NCI-H2227 treated with DMSO at 0.1 percent for 48 hours (cell line): Measurements from ENCODE around the gene C4orf50.

Experiments used
- DNase-seq: peaks from one replicate; lab custom pipeline; 2025; lab: John Stamatoyannopoulos, UW

The C4orf50 gene

DNA sequence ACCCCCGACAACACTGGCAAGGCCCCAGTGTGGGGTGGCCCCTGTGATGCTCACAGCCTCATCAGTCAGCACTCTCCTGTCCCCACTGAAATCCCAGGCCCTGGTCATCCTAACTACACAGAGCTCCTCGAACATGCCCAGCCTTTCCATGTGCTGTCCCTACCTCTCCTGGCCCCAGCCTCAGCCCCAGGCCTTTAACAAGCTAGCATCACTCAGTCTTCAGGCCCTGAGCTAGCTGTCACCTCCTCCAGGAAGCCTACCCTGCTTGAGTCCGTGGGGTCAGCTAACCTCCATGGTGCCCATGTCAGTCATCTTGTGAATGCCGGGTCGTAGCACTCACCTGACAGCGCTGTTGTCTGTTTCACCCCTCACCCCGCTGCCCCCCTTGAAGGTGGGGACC, 25.6 kb upstream of the C4orf50 start:
- DNase-seq = no peak

GRCh38 chr4:6043188-6043587, 25.0 kb upstream of the C4orf50 start:
- DNase-seq = no peak

GRCh38 chr4:6042293-6043063, 24.2 kb upstream of the C4orf50 start:
- no peak for DNase-seq

GRCh38 chr4:6041800-6042199, 23.6 kb upstream of the C4orf50 start:
- DNase-seq = no peak

DNA sequence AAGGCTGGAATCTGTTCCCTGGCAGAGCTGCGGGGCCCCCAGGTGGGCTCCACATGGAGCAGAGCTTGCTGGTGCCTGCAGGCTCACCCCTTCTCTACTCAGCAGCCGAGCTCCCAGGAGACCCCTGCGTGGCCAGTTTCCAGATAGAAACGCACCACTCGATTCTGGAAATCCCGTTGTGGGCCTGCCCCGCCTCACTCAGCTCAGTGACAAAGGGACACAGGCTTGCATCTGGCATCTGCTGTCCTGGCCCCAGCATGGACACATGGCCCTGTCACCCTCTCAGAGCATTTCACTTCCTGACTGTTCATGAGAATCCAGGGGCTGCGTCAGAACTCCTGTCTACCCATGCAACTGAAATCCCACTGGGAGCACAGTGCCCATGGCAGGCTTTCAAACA, 20.5 kb upstream of the C4orf50 start:
- no peak for DNase-seq

DNA sequence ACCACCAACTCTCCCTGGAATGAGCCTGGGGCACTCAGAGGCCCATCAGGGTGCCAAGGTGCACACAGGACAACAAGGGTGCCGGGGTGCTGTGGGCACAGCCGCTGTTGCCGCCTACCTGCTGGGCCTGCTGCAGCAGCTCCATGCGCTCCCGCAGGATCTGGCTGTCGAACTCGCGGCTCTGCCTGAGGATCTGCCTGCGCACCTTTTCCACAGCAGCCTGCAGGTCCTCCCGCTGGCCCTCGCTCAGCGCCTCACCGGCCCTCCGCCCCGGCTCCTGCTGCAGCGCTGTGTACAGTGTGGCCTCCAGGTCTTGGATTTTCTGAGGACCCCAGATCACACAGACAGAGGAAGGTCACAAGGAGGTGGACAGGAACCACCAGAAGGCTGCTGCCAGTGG, 17.6 kb upstream of the C4orf50 start:
- no peak for DNase-seq

GRCh38 chr4:6033381-6033780, 15.2 kb upstream of the C4orf50 start:
- DNase-seq = no peak

GRCh38 chr4:6032249-6033244, 14.3 kb upstream of the C4orf50 start:
- no peak for DNase-seq

DNA sequence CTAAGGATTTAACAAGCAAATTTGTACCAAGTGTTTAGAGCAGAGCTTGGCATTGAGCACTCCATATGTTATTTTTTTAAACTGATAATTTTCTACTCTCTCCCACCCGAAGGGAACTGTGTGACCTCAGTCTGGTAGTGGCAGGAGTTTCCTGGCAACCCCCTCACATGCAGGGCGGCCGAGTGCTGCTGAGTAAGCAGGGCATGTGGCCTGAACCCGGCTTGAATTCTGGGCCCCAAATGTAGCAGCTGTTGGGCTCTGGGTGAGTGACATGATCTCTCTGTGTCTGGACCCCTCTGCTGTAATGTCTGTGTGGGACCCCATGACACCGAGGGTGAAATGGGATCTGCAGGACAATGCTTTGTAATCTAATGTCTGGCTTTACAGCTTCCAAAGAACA, 13.6 kb upstream of the C4orf50 start:
- DNase-seq = no peak

GRCh38 chr4:6030679-6031078, 12.4 kb upstream of the C4orf50 start:
- DNase-seq = no peak

- DNase-seq = no peak
These were observed 11.0 kb upstream of the C4orf50 start for GRCh38 chr4:6029254-6029653.

- DNase-seq = no peak
These were observed 9.9 kb upstream of the C4orf50 start for GRCh38 chr4:6028168-6028567.

DNA sequence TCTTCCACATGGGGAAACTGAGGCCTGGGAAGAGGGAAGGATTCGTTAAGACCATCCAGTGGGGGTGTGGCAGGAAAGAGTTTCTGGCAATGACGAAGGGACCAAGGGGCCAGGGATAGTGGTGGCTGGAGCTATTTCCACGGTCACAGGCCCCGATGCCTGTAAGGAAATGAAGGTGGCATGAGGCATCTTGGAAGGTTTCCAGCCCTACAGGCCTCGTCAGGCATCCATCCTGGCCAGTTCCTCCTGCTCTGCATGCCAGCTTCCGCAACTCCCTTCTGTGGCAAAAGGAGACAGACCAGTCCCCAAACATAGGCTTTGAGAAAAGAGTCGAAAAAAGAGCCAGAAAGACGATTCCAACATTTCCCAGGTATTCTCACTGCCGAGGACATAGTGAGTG, 9.2 kb upstream of the C4orf50 start:
- no peak for DNase-seq

- no peak for DNase-seq
These were observed 6.2 kb upstream of the C4orf50 start for GRCh38 chr4:6024313-6024960.

DNA sequence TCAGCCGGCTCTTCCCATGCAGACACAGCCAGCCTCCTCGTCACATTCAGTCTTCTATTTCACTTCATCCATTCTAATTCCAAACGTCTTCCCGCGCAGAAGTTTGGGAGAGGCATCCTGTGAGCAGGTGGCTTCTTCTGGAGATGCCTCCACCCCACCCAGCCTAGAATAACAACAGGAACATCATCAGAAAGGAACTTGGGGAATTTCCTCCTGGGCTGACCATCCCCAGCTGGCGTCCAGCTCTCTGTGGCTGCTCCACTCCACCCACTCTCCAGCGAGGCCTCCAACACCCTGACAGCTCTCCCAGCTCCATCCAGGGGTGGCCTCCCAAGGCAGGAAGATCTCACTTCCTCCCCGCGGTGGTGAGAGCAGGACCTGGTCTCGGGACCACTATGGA, 5.5 kb upstream of the C4orf50 start:
- no peak for DNase-seq

DNA sequence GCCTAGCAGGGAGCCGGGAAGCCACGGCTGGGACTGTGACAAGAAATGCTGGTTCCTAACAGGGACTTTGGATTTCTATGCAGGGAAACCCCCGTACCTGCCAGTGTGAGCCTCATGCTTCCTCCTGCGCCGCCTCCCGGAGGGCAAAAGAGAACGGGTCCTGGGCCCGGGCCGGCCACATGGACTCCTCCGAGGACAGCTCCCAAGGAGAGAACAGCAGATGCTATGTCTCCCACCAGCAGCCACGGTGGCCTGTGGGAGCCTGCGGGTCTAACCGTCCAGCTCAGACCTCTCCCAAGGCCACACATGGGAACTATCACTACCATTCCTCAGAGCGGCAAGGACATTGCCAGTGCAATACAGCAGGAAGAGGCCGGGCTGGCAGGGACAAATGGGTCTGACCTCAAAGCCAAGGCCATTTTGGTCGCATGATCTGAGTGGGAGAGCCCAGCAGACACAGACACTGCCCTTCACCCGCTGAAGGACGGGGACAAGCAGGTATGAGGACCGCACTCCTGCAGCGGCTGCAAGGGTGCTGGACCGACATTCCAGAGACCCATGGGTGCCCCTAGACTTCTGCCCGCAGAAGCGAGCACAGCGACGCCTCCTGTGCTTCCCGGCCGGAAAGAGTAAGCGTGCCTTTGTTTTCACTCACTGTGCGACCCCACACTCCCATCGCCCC, 4.5 kb upstream of the C4orf50 start:
- no peak for DNase-seq

DNA sequence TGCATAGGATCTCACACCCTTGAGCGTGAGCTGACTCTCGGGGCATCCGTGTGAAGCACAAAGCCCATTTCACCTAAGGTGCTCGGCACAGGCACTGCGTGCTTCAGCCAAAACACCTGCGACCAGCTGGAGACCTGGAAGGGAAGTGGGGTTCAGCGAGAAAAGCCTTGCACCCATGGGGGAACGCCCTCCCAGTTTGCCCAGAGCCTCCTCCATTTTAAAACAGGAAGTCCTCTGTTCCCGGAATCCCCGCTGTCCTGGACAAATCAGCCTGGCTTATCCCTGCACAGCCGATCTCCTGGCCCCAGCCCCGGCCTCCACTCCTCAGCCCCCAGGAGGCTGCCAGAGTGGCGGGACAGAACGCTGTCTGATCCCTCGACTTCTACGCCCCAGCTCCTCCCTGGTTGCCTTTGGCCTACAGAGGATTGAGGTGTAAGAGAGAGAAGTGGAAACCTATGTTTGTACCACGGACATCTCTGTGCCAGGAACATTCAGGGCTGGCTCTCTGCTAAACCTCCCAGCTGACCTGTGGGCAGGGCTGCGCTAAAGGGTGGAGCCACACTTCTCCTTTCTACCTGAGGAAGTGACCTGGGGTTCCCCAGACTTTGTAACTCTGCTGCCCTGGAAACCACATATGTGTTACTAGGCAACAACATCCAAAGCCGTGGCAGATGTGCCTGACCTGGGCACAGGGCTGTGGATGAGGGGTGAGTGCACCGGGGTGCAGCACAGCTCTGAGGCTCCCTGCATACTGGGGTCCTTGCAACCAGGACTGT, 3.8 kb upstream of the C4orf50 start:
- DNase-seq = no peak

DNA sequence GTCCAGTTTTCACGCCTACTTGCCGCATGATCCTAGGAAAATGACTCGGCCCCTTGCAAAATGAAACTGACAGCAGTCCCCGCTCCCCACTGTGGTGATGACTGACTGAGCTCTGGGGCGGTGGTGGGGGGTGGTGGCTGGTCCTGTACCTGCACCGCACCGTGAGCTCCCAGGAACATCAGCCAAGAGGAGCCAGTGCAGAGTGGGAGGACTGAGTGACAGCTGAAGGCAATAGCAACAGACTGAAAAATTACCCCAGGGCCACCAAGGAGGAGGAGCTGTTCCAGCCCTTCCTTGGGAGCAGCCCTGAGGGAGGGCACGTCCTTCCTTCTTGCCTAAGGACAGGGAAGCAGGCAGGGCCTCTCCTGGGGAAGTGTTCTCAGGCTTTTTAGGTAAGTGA, 2.4 kb upstream of the C4orf50 start:
- no peak for DNase-seq

DNA sequence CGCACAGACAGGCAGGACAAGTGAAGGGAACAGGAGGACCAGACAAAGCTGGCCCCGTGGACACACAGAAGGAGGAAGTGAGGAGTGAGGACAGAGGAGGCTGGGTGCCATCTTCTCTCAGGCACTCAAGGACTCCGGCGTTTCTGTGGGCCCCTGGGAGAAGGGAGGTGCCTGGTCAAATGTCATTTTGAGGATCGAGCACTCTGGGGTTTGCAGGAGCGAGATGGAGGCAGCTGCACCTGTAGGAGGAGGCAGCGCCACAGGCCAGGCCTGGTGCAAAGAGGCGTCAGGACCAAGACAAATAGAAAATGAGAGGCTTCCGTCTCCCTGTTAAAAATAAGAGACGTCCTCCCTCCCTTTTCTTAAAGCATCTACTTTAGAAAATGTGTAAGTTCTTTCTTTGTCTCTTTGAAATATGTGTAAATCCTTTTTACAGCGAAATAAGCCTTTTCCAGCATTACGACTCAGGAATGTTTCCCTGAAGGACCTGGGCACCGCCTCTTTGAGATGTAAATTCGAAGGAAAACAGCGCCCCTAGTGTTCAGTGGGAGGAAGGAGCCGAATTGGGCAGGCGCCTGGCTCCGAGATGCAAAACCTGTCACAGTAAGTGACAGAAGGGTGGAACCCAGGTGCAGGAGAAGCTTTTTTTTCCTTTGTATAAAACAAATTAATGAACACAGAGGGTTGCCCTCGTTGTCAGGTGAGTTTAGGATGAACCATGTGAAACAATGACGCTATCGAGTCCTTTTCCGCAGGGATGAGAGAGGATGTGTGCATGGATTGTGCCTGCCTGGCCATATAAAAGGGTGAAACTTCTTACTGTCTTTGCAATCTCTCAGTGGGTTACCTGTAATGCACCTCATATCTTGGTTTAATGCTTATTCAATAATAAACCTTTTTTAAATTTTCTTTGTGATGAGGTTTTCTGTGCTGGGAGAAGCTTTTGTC, 1.4 kb upstream of the C4orf50 start:
- DNase-seq = no peak

- DNase-seq = no peak
These were observed 431 bp downstream of the C4orf50 start for GRCh38 chr4:6017800-6018199.
